Large intestine (tissue), 3 donors: ENCODE results near the gene CENPB. TPM values are rescaled to one million over a fixed set of nuclear protein-coding genes. Genes with fewer than 3 reads are reported as not detected.

Experiments
- DNase-seq, 2 donors: peaks; one replicate each; pipeline versions ENCODE4 v3.0.0 to v3.0.0-alpha.2; 2013
- H3K27ac ChIP-seq: one replicate; pipeline ENCODE4 v1.5.1; 2013; ENCODE audit warnings: low read length
- H3K27me3 ChIP-seq: 2 replicates; pipeline ENCODE4 v1.6.1; 2013; ENCODE audit warnings: low read length; ENCODE audit not compliant: control insufficient read depth, insufficient read depth
- H3K36me3 ChIP-seq: 2 replicates; pipeline ENCODE4 v1.6.1; 2013; ENCODE audit warnings: low read length; ENCODE audit not compliant: control insufficient read depth, insufficient read depth
- H3K4me1 ChIP-seq: one replicate; pipeline ENCODE4 v1.6.1; 2013; ENCODE audit warnings: low read length; ENCODE audit not compliant: control insufficient read depth, insufficient read depth
- H3K4me3 ChIP-seq: one replicate; pipeline ENCODE4 v1.5.1; 2013; ENCODE audit warnings: low read length
- H3K9me3 ChIP-seq: one replicate; pipeline ENCODE4 v1.6.1; 2013; ENCODE audit warnings: mild to moderate bottlenecking, low read depth, low read length, moderate library complexity; ENCODE audit not compliant: control insufficient read depth
- WGBS: methylation state at CpG from one replicate; pipeline ENCODE4 v1.1.5; 2013; ENCODE audit warnings: low lambda C conversion rate; ENCODE audit not compliant: insufficient coverage; 5-methylcytosine and 5-hydroxymethylcytosine counted together
- polyA plus RNA-seq: library from polyadenylated mRNA; unstranded; fragments of 120-200 nt; gene quantifications from one replicate; pipeline ENCODE4 v1.2.1, GENCODE V29; 2013

CENPB gene
- polyA plus RNA-seq, 1 donor = 57.5 TPM

DNA sequence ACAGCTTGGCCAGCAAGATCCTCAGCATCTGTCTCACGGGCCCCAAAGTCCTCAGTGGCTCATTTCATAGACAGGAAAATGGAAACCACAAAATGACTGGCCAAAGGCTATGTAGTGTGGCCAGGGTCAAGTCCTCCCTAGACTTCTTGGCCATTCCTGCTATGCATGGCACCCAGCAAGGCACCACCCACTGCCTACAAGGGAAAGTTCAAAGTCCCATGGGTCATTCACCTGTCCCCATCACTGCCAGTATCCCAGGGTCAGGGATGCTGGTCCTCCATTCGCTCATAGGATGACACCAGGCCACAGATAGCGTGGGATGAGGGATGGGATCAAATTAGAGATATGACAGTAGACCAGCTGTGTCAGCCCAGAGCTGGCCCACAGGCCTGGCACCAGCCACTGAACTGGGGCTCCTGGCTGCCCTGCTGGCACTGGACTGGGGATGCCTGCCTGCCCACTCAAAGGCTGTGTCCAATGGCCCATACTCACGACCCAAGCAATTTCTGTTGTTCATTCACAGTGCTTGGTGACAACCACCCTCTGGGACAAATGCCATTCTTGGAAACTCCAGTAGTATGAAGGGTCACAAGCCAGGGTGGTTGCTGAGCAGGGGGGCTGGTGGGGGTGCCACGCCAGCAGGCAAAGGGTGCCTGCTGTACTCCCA lies 30.6 kb downstream of the CENPB start:
- peaks cover 8% of the 10 kb centered on the region for H3K4me1 ChIP-seq
- DNase-seq = no peak
- H3K27me3 ChIP-seq = peaks cover 6% of the 10 kb centered on the region
- H3K36me3 ChIP-seq = peaks cover 17% of the 10 kb centered on the region
- peaks cover 3% of the 10 kb centered on the region for H3K9me3 ChIP-seq
- no peak overlapping the region for H3K27ac ChIP-seq
- no peak overlapping the region for H3K4me3 ChIP-seq
- no CpG with 5 or more reads among the region's 5 CpGs for WGBS

GRCh38 chr20:3755269-3755668 lies 31.3 kb downstream of the CENPB start:
- Histone ChIP-seq H3K36me3 (peaks cover 17% of the 10 kb centered on the region), H3K4me3 (no peak overlapping the region), H3K4me1 (peaks cover 8% of the 10 kb centered on the region), H3K27ac (no peak overlapping the region), H3K27me3 (peaks cover 12% of the 10 kb centered on the region), H3K9me3 (peaks cover 3% of the 10 kb centered on the region)
- no peak for DNase-seq
- no CpG with 5 or more reads among the region's 7 CpGs for WGBS

GRCh38 chr20:3754276-3754630 lies 32.3 kb downstream of the CENPB start:
- WGBS = no CpG with 5 or more reads among the region's 16 CpGs
- Histone ChIP-seq H3K36me3 (peaks cover 17% of the 10 kb centered on the region), H3K27ac (no peak overlapping the region), H3K9me3 (peaks cover 5% of the 10 kb centered on the region), H3K4me3 (no peak overlapping the region), H3K27me3 (peaks cover 21% of the 10 kb centered on the region), H3K4me1 (peaks cover 15% of the 10 kb centered on the region)
- DNase-seq = no peak

DNA sequence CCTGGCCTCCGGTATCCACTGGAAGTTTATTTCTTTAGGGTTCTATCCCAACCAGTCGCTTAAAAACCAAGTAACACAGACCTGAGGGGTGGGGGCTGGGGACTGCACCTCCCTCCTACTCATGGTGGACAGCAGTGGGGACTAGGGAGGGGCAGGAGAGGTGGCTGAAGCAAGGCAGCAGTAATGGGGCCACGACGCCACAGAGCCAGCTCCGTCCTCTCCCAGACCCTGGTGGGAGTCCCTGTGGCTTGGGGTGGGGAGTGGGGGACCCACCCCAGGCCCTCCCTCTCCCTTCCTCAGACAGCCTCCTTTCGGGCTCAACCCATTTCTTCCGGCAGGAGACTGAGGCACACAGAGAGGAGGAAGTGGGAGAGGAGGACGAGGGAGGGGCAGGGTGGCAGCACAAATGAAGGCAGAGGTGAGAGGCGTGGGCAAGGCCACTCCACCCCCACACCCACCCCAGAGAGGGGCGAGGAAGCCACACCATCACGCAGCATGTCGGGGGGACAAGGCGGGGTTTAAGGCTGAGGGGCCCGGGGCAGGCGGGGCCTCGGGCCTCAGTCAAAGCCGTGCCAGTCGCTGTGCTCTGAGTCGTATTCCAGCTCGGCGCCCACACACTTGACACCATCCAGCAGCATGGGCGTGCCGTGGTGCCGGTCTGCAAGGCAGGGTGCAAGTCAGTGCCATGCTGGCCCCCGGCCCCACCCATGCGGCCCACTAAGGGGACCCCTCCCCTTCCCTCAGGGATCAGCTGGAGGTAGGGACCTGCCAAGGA lies 32.9 kb downstream of the CENPB start:
- DNase-seq = no peak
- Histone ChIP-seq H3K27ac (no peak overlapping the region), H3K27me3 (peaks cover 27% of the 10 kb centered on the region), H3K9me3 (peaks cover 5% of the 10 kb centered on the region), H3K36me3 (peaks cover 14% of the 10 kb centered on the region), H3K4me1 (peaks cover 16% of the 10 kb centered on the region), H3K4me3 (no peak overlapping the region)
- WGBS = no CpG with 5 or more reads among the region's 26 CpGs

DNA sequence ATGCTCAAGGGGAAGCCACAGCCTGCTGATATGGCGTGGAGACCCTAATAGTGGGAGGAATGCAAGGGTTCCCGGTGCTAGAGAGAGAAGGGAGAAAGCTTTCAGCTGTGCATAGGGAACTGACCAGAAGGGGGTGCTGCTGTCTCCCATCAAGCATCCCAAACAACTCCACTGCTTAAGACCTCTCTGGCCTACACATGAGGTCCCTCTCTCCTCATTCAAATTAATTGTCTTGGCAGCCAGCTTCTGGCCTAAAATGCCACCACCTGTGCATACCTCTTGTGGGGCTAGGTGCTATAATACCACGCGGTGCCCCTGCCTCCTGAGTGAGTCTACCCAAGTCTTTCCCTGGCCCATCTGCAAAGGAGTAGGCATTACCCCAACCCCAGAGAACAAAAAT lies 33.4 kb downstream of the CENPB start:
- no peak overlapping the region for H3K27ac ChIP-seq
- peaks cover 16% of the 10 kb centered on the region for H3K4me1 ChIP-seq
- DNase-seq = peak in 1 of 2 donors; percentile 56
- peaks cover 10% of the 10 kb centered on the region for H3K36me3 ChIP-seq
- no peak overlapping the region for H3K4me3 ChIP-seq
- H3K27me3 ChIP-seq = peaks cover 32% of the 10 kb centered on the region
- peaks cover 5% of the 10 kb centered on the region for H3K9me3 ChIP-seq
- no CpG with 5 or more reads among the region's 4 CpGs for WGBS

DNA sequence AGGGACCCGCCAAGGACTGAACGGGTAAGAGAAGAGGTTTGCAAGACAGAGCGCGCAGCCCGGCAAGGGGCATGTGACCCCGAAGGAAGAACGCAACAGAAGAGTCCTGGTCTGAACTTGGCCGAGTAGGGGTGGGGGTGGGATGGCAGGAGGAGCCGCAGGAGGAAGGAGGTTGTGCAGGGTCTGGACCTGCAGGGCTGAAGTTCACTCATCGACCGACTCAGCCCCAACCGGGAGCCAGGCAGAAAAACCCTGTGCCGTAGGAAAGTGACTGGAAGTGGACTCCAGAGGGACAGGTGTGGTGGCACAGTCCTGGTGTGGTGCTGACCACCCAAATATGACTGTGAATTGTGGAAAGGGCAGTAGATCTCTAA lies 34.2 kb downstream of the CENPB start:
- peaks cover 32% of the 10 kb centered on the region for H3K27me3 ChIP-seq
- peak overlapping the region; percentile 23 for H3K4me3 ChIP-seq
- WGBS = 35% methylated on average over 5 of the region's 13 CpGs
- H3K36me3 ChIP-seq = peaks cover 6% of the 10 kb centered on the region
- H3K9me3 ChIP-seq = peaks cover 5% of the 10 kb centered on the region
- DNase-seq = no peak
- peaks cover 16% of the 10 kb centered on the region for H3K4me1 ChIP-seq
- no peak overlapping the region for H3K27ac ChIP-seq

DNA sequence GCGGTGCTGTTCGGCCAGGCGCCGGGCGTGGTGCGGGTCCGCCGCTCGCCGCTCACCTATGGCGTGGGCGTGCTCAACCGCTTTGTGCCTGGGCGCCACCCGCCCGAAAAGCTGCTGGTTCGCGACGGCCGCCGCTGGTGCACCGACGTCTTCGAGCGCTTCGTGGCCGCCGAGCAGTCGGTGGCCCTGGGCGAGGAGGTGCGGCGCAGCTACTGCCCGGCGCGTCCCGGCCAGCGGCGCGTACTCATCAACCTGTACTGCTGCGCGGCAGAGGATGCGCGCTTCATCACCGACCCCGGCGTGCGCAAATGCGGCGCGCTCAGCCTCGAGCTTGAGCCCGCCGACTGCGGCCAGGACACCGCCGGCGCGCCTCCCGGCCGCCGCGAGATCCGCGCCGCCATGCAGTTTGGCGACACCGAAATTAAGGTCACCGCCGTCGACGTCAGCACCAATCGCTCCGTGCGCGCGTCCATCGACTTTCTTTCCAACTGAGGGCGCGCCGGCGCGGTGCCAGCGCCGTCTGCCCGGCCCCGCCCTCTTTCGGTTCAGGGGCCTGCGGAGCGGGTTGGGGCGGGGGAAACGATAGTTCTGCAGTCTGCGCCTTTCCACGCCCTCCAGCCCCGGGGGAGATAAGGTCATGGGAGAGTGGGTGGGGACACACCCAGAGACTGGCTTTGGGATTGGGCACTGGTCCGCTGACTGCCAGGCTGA lies 34.7 kb downstream of the CENPB start:
- H3K36me3 ChIP-seq = peaks cover 6% of the 10 kb centered on the region
- DNase-seq = peak; percentile 40 to 73
- no CpG with 5 or more reads among the region's 95 CpGs for WGBS
- H3K9me3 ChIP-seq = peaks cover 5% of the 10 kb centered on the region
- H3K4me3 ChIP-seq = peak overlapping the region; percentile 23
- H3K27ac ChIP-seq = no peak overlapping the region
- H3K4me1 ChIP-seq = peaks cover 16% of the 10 kb centered on the region
- peaks cover 32% of the 10 kb centered on the region for H3K27me3 ChIP-seq

DNA sequence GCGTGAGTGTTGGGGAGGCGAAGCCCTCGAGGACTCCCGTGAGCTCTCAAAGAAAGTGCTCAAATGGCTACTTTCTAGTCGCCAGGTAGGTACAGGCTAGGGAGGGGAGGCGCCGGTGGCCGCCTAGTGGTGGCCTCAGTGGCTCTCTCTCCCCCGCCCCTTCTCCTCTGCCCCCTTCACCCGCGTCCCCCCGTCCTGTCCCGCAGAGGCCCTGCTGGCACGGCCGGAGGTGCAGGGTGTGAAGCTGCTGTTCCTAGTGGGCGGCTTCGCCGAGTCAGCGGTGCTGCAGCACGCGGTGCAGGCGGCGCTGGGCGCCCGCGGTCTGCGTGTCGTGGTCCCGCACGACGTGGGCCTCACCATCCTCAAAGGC lies 35.2 kb downstream of the CENPB start:
- no peak for DNase-seq
- H3K36me3 ChIP-seq = peaks cover 6% of the 10 kb centered on the region
- H3K4me1 ChIP-seq = peaks cover 16% of the 10 kb centered on the region
- H3K9me3 ChIP-seq = peaks cover 5% of the 10 kb centered on the region
- no peak overlapping the region for H3K4me3 ChIP-seq
- H3K27me3 ChIP-seq = peaks cover 32% of the 10 kb centered on the region
- H3K27ac ChIP-seq = no peak overlapping the region
- no CpG with 5 or more reads among the region's 31 CpGs for WGBS

DNA sequence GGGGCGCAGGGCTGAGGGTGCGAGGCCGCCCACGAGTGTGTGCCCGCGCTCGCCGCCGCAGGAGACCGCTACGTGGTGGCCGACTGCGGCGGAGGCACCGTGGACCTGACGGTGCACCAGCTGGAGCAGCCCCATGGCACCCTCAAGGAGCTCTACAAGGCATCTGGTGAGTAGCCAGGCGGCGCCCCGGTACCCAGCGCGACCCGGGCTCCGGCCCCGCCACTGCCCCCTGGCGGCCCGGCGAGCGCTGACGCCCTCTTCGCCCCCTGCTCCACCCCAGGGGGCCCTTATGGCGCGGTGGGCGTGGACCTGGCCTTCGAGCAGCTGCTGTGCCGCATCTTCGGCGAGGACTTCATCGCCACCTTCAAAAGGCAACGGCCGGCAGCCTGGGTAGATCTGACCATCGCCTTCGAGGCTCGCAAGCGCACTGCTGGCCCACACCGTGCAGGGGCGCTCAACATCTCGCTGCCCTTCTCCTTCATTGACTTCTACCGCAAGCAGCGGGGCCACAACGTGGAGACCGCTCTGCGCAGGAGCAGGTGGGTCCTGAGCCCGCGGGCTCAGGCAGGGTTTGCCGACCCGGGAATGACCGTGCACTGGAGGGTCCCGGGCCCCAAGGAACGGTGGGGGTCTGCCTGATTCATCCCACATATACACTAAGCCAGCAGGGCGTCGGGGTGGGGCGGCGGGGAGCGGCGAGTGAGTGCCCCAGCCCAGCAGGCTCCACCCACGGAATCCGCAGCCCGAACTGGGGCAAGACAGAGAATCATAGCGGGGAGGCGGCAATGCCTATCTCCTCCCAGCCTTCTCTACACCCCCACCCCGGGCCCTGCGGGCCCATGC lies 36.6 kb downstream of the CENPB start:
- WGBS = no CpG with 5 or more reads among the region's 72 CpGs
- H3K27ac ChIP-seq = no peak overlapping the region
- H3K27me3 ChIP-seq = peaks cover 35% of the 10 kb centered on the region
- H3K36me3 ChIP-seq = peaks cover 7% of the 10 kb centered on the region
- H3K4me3 ChIP-seq = no peak overlapping the region
- H3K9me3 ChIP-seq = peaks cover 5% of the 10 kb centered on the region
- peak; percentile 47 to 48 for DNase-seq
- H3K4me1 ChIP-seq = peaks cover 16% of the 10 kb centered on the region
